Astrocyte of the cerebellum (primary cell): ENCODE measurements around the gene KLHL33.

Experiments used
- DNase-seq: peaks from one replicate; pipeline ENCODE4 v3.0.0-alpha.2; 2011; ENCODE audit warnings: low read depth
- H3K4me3 ChIP-seq: 2 replicates; pipeline ENCODE4 v1.5.1; 2011; ENCODE audit warnings: mild to moderate bottlenecking, low read depth, low read length, moderate library complexity
- CTCF ChIP-seq: IDR thresholded peaks from 2 replicates; pipeline ENCODE4 v1.5.1; 2012; ENCODE audit warnings: low read length, low read depth, moderate library complexity, mild to moderate bottlenecking; ENCODE audit errors: missing control alignments
- in situ Hi-C: cut with HindIII; loops from 2 replicates; pipeline ENCODE4 v1.10.0; 2017; ENCODE audit warnings: low sequenced_read_pairs

Gene KLHL33

GRCh38 chr14:20438664-20439063, 2.7 kb upstream of the KLHL33 start:
- no peak for DNase-seq
- in situ Hi-C loops: no loop called here
- no peak overlapping the region for H3K4me3 ChIP-seq
- no peak for TF ChIP-seq CTCF

GRCh38 chr14:20436363-20436755, 393 bp upstream of the KLHL33 start:
- no peak for TF ChIP-seq CTCF
- DNase-seq: peak; percentile 63
- in situ Hi-C loops: no loop called here
- H3K4me3 ChIP-seq: no peak overlapping the region

- no peak for DNase-seq
- in situ Hi-C loops: no loop called here
- no peak for TF ChIP-seq CTCF
These were observed 1.0 kb downstream of the KLHL33 start for GRCh38 chr14:20434701-20435581.

GRCh38 chr14:20429801-20430669, 5.9 kb downstream of the KLHL33 start:
- DNase-seq: no peak
- in situ Hi-C loops: no loop called here
- no peak for TF ChIP-seq CTCF
- no peak overlapping the region for H3K4me3 ChIP-seq

More at GRCh38 chr14:20434701-20435581, 1.0 kb downstream of the KLHL33 start:
- H3K4me3 ChIP-seq: peak overlapping the region; percentile 5

- no peak for TF ChIP-seq CTCF
- H3K4me3 ChIP-seq: no peak overlapping the region
- in situ Hi-C loops: no loop called here
- DNase-seq: no peak
These were observed 7.2 kb downstream of the KLHL33 start for GRCh38 chr14:20428802-20429201.

- DNase-seq: no peak
- in situ Hi-C loops: no loop called here
- no peak for TF ChIP-seq CTCF
- no peak overlapping the region for H3K4me3 ChIP-seq
These were observed 8.0 kb downstream of the KLHL33 start for GRCh38 chr14:20428010-20428365.
